Right lobe of liver (tissue), 4 donors: Measurements from ENCODE around the gene KMT2E.

Experiments
- CTCF ChIP-seq, 4 donors: fragments of 200-600 bp in 3 of 4; fragments of 450-650 bp in 1 of 4; IDR thresholded peaks; one replicate each; pipeline versions ENCODE4 v1.5.1 to v1.8.0; 2016 to 2022; ENCODE audit warnings: antibody characterized with exemption in 4 of 4, mild to moderate bottlenecking in 2 of 4
- POLR2A ChIP-seq: fragments of 450-650 bp; IDR thresholded peaks from one replicate; pipeline ENCODE4 v1.6.1; 2017; ENCODE audit warnings: antibody characterized with exemption, mild to moderate bottlenecking
- donor health status: DM: no; HTN: no; CAD: no.
- donor health status: DM: no; HTN: no; CAD: no.
- donor health status: DM: no; HTN: yes; CAD: no.

GRCh38 chr7:105073143-105073542, 59.1 kb downstream of the KMT2E start:
- TF ChIP-seq CTCF (IDR thresholded peaks at IDR 0.05) (no peak), POLR2A (no peak)
